Motor neuron (in vitro differentiated cells): ENCODE data around the gene RASSF9. TPM values are rescaled to one million over a fixed set of nuclear protein-coding genes. Genes with fewer than 3 reads are reported as not detected.

ENCODE experiments used
- ATAC-seq, 8 experiments: fragments of 200-7000 bp; cut with Tn5 transposase; replicated peaks in 6 of 8; 2 replicates each; pipeline ENCODE4 v1.8.0; 2021; ENCODE audit warnings: mild to moderate bottlenecking in 8 of 8, moderate library complexity in 8 of 8
- H3K27ac ChIP-seq, 2 donors: fragments of 250-450 bp; sonication (Bioruptor Pico); 2 replicates each; pipeline ENCODE4 v1.9.0; 2021; ENCODE audit warnings: antibody characterized with exemption in 2 of 2, mild to moderate bottlenecking in 2 of 2, moderate library complexity in 1 of 2
- H3K4me1 ChIP-seq, 2 donors: fragments of 250-450 bp; sonication (Bioruptor Pico); replicated peaks in 1 of 2; 2 replicates each; pipeline ENCODE4 v1.6.1; 2021; ENCODE audit warnings: antibody characterized with exemption in 2 of 2, mild to moderate bottlenecking in 2 of 2, moderate library complexity in 1 of 2
- H3K4me3 ChIP-seq, 5 donors: fragments of 250-450 bp; sonication (Bioruptor Pico); 2 replicates each; pipeline ENCODE4 v1.9.0; 2021; ENCODE audit warnings: antibody characterized with exemption in 5 of 5, mild to moderate bottlenecking in 5 of 5, moderate library complexity in 4 of 5
- WGBS, 10 experiments: fragments of 450-650 bp; shearing (Covaris generic); methylation state at CpG; one replicate each; pipeline ENCODE4 v1.0.0; 2022; 5-methylcytosine and 5-hydroxymethylcytosine counted together
- in situ Hi-C, 9 experiments: fragments of 400-800 bp; cut with MboI; loops; one replicate each; pipeline ENCODE4 v1.15.0; 2021; ENCODE audit warnings: low sequenced_read_pairs in 9 of 9, low pct_unique_long_range_greater_than_20kb in 2 of 9; ENCODE audit not compliant: unreplicated experiment in 9 of 9
- total RNA-seq, 8 experiments: library from RNA; unstranded; fragments of 300-600 nt; gene quantifications; 2 replicates each; pipeline versions ENCODE4 v1.2.3 to v1.2.4, GENCODE V29; 2022

RASSF9 gene
- total RNA-seq, 8 experiments from 2014 or later, result 0.04 to 6.0 (median 0.20) TPM

- WGBS, 10 experiments, result 70 to 100% (median 90%) methylated on average over 1 to 3 of the region's 3 CpGs
- H3K27ac ChIP-seq, result no peak overlapping the region
- H3K4me1 ChIP-seq, result no peaks in the 10 kb centered on the region
- no peak overlapping the region for H3K4me3 ChIP-seq
- no peak for ATAC-seq
- in situ Hi-C loops, result no loop called here
Measured at GRCh38 chr12:85759623-85760022, 76.6 kb downstream of the RASSF9 start.

GRCh38 chr12:85759091-85759490 lies 77.1 kb downstream of the RASSF9 start:
- ATAC-seq, result no peak
- 40 to 100% (median 88%) methylated on average over 1 to 3 of the region's 3 CpGs; no CpG with 5 or more reads in 2 of the 10 experiments for WGBS, 10 experiments
- H3K4me3 ChIP-seq, result no peak overlapping the region
- H3K4me1 ChIP-seq, result no peaks in the 10 kb centered on the region
- in situ Hi-C loops, result no loop called here
- H3K27ac ChIP-seq, result no peak overlapping the region

- in situ Hi-C loops, result no loop called here
- H3K27ac ChIP-seq, result no peak overlapping the region
- ATAC-seq, result no peak
- no peaks in the 10 kb centered on the region for H3K4me1 ChIP-seq
- H3K4me3 ChIP-seq, result no peak overlapping the region
Measured at GRCh38 chr12:85755760-85756159, 80.4 kb downstream of the RASSF9 start.

Other genes with a start within 250 kb of the RASSF9 start
- 1 to 10 TPM in 4 of 8 experiments, under 1 TPM in 1, not detected in 3; 0.69 to 2.8 (median 1.9) TPM for gene NTS, start 37.9 kb upstream of the RASSF9 start, total RNA-seq